ENCODE measurements around the gene WDFY2. TPM values are rescaled to one million over a fixed set of nuclear protein-coding genes. Genes with fewer than 3 reads are reported as not detected.

Gene WDFY2
- total and polyA plus RNA-seq, 8 donors = 11.4 to 25.2 (median 17.2) TPM

DNA sequence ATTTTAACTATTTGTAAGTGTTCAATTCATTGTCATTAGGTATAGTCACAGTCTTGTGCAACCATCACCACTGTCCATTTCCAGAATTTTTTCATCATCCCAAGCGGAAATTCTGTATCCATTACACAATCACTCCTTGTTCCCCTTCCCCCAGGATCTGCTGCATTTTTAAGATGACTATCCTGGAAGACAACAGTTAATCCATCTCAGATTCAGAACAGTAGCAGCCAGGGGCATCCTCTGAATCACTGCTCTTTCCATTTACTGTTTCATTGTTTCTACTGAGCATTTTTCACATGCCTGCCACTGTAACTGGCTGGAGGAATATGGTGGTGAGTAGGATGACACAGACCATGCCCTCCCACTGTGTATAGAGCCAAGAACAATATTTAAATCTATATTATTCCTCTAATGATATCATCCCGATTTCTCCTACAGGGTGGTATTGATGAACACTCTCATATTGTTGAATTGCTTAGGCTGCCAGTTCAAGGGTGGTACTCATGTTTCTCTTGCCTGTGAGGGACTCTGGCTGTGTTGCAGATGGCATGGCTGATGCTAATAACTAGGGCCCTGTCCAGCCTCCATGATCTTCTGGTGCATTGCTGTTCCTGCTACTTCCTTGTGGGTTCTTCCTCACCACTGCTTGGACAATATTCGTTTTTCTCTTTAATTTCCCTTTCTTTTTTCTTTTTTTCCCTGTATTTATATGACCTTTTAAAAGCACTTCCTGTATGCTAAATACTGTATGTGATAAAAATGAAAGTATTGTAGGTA lies 59.0 kb downstream of the WDFY2 start:
- Histone ChIP-seq H3K36me3 (no peaks in the 10 kb centered on the region), H3K27ac (no peak overlapping the region), H3K27me3 (no peaks in the 10 kb centered on the region), H3K9me3 (no peaks in the 10 kb centered on the region), H3K4me1 (peaks cover 11 to 38% (median 24%) of the 10 kb centered on the region in 3 donors), H3K4me3 (no peak overlapping the region)
- 64 to 72% methylated on average over 3 of the region's 3 CpGs for WGBS, 2 donors
- intact Hi-C loops (cut with DNase I) = no loop called here
- TF ChIP-seq, protein P1, sequence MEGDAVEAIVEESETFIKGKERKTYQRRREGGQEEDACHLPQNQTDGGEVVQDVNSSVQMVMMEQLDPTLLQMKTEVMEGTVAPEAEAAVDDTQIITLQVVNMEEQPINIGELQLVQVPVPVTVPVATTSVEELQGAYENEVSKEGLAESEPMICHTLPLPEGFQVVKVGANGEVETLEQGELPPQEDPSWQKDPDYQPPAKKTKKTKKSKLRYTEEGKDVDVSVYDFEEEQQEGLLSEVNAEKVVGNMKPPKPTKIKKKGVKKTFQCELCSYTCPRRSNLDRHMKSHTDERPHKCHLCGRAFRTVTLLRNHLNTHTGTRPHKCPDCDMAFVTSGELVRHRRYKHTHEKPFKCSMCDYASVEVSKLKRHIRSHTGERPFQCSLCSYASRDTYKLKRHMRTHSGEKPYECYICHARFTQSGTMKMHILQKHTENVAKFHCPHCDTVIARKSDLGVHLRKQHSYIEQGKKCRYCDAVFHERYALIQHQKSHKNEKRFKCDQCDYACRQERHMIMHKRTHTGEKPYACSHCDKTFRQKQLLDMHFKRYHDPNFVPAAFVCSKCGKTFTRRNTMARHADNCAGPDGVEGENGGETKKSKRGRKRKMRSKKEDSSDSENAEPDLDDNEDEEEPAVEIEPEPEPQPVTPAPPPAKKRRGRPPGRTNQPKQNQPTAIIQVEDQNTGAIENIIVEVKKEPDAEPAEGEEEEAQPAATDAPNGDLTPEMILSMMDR (IDR thresholded peaks at IDR 0.05) = no peak
- FAIRE-seq (no peak), DNase-seq (no peak), ATAC-seq (peak in 1 of 4 donors; percentile 11)

DNA sequence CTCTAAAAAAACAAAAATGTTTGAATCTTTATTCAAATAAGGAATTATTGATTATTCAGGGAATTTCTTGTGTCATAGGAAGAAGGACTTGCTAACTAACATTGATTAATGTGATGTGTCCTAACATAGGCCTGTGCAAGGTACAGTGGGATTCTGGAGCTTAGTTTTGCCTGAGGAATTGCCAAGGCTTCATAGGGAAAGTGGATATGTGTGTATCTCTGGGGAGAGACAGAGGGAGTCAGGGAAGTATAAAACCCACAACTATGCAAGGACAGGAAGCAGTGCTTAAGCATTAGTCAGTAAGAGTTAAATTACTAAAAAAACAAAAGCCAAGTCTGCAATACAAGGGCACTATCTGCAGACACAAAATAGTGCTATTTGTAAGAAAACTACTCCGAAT lies 59.6 kb downstream of the WDFY2 start:
- DNase-seq = no peak

DNA sequence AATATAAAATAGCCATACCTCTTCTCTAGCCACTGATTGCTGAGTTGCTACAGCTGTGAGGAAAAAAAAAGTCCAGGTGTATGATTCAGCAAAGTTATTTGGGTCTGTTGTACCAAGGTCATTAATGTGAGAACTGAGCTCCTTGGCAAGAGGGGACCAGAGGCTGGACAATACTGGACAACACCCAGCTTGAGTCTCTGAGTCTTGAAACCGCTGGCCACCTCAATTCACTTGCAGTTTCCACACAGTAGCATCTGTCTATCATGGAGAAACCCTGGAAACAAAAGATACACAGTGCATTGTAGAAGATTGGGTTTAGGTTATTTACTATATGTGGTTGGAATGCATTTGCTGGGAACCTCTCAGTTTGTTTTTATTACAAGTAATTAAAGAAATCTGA lies 60.4 kb downstream of the WDFY2 start:
- peak in 1 of 6 donors; percentile 39 for DNase-seq
- Histone ChIP-seq H3K4me1 (peaks cover 16 to 35% (median 24%) of the 10 kb centered on the region in 3 donors), H3K9me3 (no peaks in the 10 kb centered on the region), H3K27ac (peak overlapping the region in 2 of 4 donors; percentile 3 to 46), H3K36me3 (no peaks in the 10 kb centered on the region), H3K27me3 (no peaks in the 10 kb centered on the region), H3K4me3 (no peak overlapping the region)
- no peak for FAIRE-seq
- intact Hi-C loops (cut with DNase I) = no loop called here
- TF ChIP-seq, protein P1 (IDR thresholded peaks at IDR 0.05) = no peak
- peak; percentile 53 to 81 (median 66) for ATAC-seq
- WGBS, 2 donors = 43 to 54% methylated on average over 1 of the region's 1 CpG

More for the DNA sequence above, 59.6 kb downstream of the WDFY2 start:
- Histone ChIP-seq H3K27me3 (no peaks in the 10 kb centered on the region), H3K36me3 (no peaks in the 10 kb centered on the region), H3K27ac (no peak overlapping the region), H3K4me3 (no peak overlapping the region), H3K9me3 (no peaks in the 10 kb centered on the region), H3K4me1 (peaks cover 16 to 39% (median 24%) of the 10 kb centered on the region in 3 donors)
- ATAC-seq (peak in 2 of 4 donors; percentile 25 to 31), FAIRE-seq (no peak)
- WGBS, 2 donors = 67 to 85% methylated on average over 1 of the region's 1 CpG
- intact Hi-C loops (cut with DNase I) = no loop called here
- TF ChIP-seq, protein P1 (IDR thresholded peaks at IDR 0.05) = no peak

DNA sequence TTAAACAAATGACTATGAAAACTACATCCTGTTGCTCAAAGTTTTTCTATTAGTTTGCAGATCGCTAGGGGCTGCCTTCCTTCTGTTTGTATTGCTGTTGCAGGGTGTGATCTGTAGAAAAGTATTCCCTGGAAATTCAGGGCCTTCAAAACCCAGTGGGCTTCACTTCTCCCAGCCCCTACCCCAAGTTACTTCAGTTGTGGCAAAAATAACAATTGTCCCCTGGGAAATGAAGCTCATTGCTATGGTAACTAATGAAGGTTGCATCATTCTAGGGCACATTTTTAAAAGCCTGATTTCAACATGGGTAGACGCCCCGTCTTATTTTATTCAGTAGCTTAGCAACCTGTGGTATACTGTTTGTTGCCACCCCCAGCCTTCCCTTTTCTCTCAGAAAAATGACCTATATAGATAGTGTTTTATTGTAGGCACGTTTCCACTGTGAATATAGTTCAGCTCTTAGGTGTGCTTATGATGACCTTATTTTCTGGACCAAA lies 60.9 kb downstream of the WDFY2 start:
- no peak for FAIRE-seq
- Histone ChIP-seq H3K4me3 (no peak overlapping the region), H3K9me3 (no peaks in the 10 kb centered on the region), H3K27me3 (no peaks in the 10 kb centered on the region), H3K27ac (peak overlapping the region in 2 of 4 donors; percentile 11 to 46), H3K36me3 (no peaks in the 10 kb centered on the region), H3K4me1 (peaks cover 16 to 35% (median 20%) of the 10 kb centered on the region in 3 donors)
- peak; percentile 50 to 77 (median 63) for ATAC-seq
- 37 to 38% methylated on average over 4 of the region's 4 CpGs for WGBS, 2 donors
- intact Hi-C loops (cut with DNase I) = no loop called here
- no peak for DNase-seq
- TF ChIP-seq, protein P1 (IDR thresholded peaks at IDR 0.05) = no peak

Data from pancreas (tissue), 10 donors.